Osteocyte (in vitro differentiated cells): ENCODE measurements around the gene ZFYVE28. TPM values are rescaled to one million over a fixed set of nuclear protein-coding genes. Genes with fewer than 3 reads are reported as not detected.
A peak's percentile ranks its signal among the peaks of the same experiment; 100 is the strongest.

ENCODE experiments used
- DNase-seq: peaks from one replicate; pipeline ENCODE4 v3.0.0; 2021; ENCODE audit warnings: mixed read lengths; ENCODE audit not compliant: unreplicated experiment; ENCODE audit errors: extremely low spot score
- H3K27ac Mint-ChIP-seq: one replicate; pipeline ENCODE4 v1.8.0; 2021; ENCODE audit warnings: mild to moderate bottlenecking, mixed read lengths; ENCODE audit not compliant: unreplicated experiment
- H3K27me3 Mint-ChIP-seq: one replicate; pipeline ENCODE4 v1.8.0; 2021; ENCODE audit warnings: mixed read lengths; ENCODE audit not compliant: unreplicated experiment
- H3K36me3 Mint-ChIP-seq: one replicate; pipeline ENCODE4 v1.8.0; 2021; ENCODE audit warnings: mixed read lengths; ENCODE audit not compliant: unreplicated experiment
- H3K4me1 Mint-ChIP-seq: one replicate; pipeline ENCODE4 v1.8.0; 2021; ENCODE audit warnings: mixed read lengths; ENCODE audit not compliant: unreplicated experiment
- H3K4me3 Mint-ChIP-seq: one replicate; pipeline ENCODE4 v1.8.0; 2021; ENCODE audit warnings: mild to moderate bottlenecking, moderate library complexity, mixed read lengths; ENCODE audit not compliant: unreplicated experiment
- H3K9me3 Mint-ChIP-seq: one replicate; pipeline ENCODE4 v1.8.0; 2021; ENCODE audit warnings: mixed read lengths; ENCODE audit not compliant: unreplicated experiment
- total RNA-seq: library from RNA; stranded (reverse); gene quantifications from 2 replicates; pipeline ENCODE4 v1.2.1, GENCODE V29; 2021
- TF ChIP-seq, protein P1 (sequence below): fragments of 200-600 bp; sonication (generic); IDR thresholded peaks from 2 replicates; pipeline ENCODE4 v1.5.0; 2021; ENCODE audit warnings: antibody characterized with exemption, mild to moderate bottlenecking, moderate library complexity

Gene ZFYVE28
- total RNA-seq, 1 donor from 2014 or later = 3.4 TPM

DNA sequence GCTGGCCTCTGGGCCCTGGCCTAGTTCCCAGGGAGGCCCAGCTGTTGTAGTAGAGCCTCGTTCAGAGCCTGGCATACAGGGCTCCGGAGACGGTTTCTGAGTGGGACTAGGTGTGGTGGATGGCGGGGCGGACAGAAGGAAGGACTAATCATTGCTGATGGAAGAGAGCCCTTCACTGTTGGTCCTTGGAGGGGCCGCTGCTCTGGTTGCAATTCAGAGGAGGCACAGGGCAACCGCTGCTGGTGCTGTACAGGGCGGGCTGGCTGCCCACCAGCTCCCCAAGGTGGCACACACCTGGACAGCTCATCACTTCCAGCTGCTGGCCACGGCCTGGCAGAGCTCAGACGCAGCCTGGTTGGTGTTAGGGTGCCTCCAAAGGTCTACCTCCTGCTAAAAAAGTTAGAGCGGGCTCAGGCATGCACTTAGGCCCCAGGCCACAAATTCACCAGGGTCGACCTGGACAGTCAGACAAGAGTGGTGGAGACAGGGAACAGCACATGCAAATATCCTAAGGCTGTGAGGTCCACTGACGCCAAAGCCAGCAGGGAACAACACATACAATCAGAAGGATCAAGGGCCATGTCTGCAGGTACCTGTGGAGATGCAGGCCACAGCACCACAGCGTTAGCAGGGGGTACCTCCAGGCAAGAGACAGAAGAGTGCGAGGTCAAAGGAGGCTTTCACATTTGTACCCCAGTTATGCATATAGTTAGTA is 43.0 kb upstream of the ZFYVE28 start:
- Mint-ChIP-seq H3K4me1 (peaks cover 10% of the 10 kb centered on the region), H3K4me3 (peak overlapping the region; percentile 63), H3K36me3 (no peaks in the 10 kb centered on the region), H3K27me3 (no peaks in the 10 kb centered on the region), H3K27ac (no peak overlapping the region), H3K9me3 (no peaks in the 10 kb centered on the region)
- DNase-seq = no peak
- TF ChIP-seq, protein P1, sequence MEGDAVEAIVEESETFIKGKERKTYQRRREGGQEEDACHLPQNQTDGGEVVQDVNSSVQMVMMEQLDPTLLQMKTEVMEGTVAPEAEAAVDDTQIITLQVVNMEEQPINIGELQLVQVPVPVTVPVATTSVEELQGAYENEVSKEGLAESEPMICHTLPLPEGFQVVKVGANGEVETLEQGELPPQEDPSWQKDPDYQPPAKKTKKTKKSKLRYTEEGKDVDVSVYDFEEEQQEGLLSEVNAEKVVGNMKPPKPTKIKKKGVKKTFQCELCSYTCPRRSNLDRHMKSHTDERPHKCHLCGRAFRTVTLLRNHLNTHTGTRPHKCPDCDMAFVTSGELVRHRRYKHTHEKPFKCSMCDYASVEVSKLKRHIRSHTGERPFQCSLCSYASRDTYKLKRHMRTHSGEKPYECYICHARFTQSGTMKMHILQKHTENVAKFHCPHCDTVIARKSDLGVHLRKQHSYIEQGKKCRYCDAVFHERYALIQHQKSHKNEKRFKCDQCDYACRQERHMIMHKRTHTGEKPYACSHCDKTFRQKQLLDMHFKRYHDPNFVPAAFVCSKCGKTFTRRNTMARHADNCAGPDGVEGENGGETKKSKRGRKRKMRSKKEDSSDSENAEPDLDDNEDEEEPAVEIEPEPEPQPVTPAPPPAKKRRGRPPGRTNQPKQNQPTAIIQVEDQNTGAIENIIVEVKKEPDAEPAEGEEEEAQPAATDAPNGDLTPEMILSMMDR = no peak

DNA sequence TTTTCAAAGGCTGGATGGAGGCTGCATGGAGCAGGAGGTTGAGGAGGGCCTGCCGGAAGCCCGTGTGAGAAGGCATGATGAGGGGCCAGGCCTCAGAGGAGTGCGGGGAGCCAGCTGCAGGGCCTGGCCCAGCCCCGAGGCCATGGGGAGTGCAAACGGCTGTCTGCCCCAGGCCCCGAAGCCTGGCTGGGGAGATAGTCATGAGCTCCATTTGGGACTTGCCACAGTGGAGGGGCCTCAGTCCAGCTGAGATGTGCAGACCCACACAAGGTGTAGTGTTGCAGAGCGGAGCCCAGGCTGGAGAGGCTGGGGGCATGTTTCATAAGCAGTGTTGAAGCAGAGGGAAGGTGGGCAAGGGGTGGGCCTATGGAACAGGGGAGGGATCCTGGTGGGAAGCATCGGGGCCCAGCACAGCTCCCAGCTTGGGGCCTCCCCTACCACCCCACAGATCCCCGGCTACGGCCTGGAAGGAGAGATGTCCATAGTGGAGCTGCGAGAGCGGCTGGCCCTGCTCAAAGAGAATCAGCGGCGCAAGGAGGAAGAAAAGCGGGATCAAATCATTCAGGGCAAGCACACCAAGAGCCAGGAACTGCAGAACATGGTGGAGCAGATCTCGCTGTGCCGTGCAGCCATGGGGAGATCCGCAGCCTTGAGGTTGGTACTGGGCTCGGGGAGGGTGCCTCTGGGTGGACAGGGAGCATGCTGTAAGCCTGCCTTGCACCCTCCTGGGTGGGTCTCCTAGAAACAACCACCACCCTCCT is 41.3 kb upstream of the ZFYVE28 start:
- no peaks in the 10 kb centered on the region for H3K36me3 Mint-ChIP-seq
- H3K9me3 Mint-ChIP-seq = no peaks in the 10 kb centered on the region
- DNase-seq = no peak
- peaks cover 10% of the 10 kb centered on the region for H3K4me1 Mint-ChIP-seq
- no peak overlapping the region for H3K27ac Mint-ChIP-seq
- no peaks in the 10 kb centered on the region for H3K27me3 Mint-ChIP-seq
- no peak overlapping the region for H3K4me3 Mint-ChIP-seq
- TF ChIP-seq, protein P1 = no peak

DNA sequence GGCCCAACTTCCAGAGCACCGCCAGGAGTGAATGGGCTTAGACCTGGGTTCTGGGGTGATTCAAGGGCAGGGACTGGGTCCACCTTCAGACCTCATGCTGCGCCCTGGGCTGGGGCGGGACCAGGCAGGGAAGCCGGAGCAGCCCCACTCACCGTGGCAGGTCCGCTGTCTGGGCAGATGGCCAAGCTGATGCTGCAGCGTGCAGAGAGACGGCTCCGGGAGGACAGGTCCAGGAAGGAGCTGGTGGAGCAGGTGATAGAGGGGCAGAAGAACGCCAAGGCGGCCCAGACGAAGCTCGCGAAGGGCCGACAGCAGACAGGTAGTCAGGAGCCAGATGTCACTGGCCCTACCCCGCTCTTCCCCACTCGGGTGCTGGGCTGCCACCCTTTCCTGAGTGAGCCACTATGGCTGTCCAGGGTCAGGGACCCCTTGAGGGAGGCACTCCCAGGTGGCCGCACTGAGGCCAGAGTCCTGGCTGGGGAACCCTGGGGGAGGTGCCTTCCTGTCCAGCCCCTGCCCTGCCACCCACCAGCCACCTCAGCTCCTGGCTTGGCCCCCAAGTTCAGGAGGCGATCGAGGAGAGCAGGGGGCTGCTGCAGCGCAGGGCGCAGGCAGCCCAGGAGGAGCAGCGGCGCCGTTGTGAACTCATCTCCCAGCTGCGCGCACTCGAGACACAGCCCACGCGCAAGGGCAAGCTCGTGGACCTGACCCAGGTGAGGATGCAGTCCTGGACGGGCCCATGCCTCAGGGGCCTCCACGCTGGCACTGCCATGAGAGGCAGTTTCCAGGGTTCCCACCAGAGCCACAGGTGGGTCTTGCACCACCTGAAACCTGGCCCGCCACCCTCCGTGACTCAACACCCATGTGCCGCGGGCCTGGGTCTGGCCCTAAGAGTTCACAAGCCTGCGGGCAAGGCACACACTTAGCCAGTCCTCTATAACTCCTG is 40.4 kb upstream of the ZFYVE28 start:
- no peak for DNase-seq
- no peak overlapping the region for H3K4me3 Mint-ChIP-seq
- no peaks in the 10 kb centered on the region for H3K27me3 Mint-ChIP-seq
- peaks cover 10% of the 10 kb centered on the region for H3K4me1 Mint-ChIP-seq
- no peaks in the 10 kb centered on the region for H3K36me3 Mint-ChIP-seq
- no peak overlapping the region for H3K27ac Mint-ChIP-seq
- H3K9me3 Mint-ChIP-seq = no peaks in the 10 kb centered on the region
- TF ChIP-seq, protein P1 = no peak

DNA sequence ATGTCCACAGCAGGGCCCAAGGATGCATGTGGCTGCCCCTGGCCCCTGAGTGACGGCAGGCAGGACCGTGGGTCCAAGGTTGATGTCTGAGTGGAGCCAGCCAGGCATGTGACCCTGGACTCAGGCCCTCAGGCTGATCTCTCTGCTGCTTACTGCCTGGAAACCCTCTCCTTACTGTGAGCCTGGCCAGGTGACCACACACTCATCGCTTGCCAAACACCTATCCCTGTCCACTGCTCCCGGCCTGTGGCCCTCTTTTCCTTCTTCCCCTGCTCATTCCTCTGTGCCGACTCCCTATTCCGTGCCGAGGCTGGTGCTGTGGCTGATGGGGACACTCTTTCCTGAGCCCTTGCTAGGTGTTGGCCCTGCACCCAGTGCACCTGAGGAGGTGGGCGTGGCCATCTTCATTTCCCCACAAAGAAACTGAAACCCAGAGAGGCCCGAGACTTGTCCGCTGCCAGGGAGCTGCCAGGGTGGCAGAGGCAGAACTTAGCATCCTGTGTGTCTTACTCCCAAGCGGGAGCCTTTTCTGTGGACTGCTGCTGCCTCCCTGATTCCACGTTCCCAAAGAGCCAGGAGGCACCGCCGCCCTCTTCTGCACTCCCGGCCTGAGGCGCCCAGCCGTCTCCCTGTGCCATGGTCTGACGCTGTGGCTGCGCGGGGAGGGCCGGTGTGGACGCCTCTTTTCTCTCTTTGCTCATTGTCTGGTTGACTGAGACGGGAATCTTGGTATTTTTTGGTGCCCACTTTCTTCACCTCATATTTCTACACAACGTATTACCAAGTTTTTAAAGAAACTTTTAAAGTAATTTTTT is 39.2 kb upstream of the ZFYVE28 start:
- Mint-ChIP-seq H3K36me3 (no peaks in the 10 kb centered on the region), H3K27me3 (no peaks in the 10 kb centered on the region), H3K4me3 (no peak overlapping the region), H3K4me1 (peaks cover 5% of the 10 kb centered on the region), H3K27ac (no peak overlapping the region), H3K9me3 (no peaks in the 10 kb centered on the region)
- DNase-seq = no peak
- TF ChIP-seq, protein P1 = no peak
